ENCODE results near the gene AK1. TPM values are rescaled to one million over a fixed set of nuclear protein-coding genes. Genes with fewer than 3 reads are reported as not detected.
A peak's percentile ranks its signal among the peaks of the same experiment; 100 is the strongest.

AK1 gene
- total RNA-seq, 1 donor from 2014 or later: 185 TPM

GRCh38 chr9:127912882-127913281 lies 35.4 kb upstream of the AK1 start:
- intact Hi-C loops (cut with DNase I): no loop called here
- ATAC-seq (peak; percentile 75 to 81), DNase-seq (peak; percentile 82)
- H3K9me3 ChIP-seq: no peaks in the 10 kb centered on the region
- TF ChIP-seq, protein P1, sequence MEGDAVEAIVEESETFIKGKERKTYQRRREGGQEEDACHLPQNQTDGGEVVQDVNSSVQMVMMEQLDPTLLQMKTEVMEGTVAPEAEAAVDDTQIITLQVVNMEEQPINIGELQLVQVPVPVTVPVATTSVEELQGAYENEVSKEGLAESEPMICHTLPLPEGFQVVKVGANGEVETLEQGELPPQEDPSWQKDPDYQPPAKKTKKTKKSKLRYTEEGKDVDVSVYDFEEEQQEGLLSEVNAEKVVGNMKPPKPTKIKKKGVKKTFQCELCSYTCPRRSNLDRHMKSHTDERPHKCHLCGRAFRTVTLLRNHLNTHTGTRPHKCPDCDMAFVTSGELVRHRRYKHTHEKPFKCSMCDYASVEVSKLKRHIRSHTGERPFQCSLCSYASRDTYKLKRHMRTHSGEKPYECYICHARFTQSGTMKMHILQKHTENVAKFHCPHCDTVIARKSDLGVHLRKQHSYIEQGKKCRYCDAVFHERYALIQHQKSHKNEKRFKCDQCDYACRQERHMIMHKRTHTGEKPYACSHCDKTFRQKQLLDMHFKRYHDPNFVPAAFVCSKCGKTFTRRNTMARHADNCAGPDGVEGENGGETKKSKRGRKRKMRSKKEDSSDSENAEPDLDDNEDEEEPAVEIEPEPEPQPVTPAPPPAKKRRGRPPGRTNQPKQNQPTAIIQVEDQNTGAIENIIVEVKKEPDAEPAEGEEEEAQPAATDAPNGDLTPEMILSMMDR (IDR thresholded peaks at IDR 0.05): no peak
- peaks cover 64% of the 10 kb centered on the region for H3K4me1 ChIP-seq
- no peaks in the 10 kb centered on the region for H3K27me3 ChIP-seq (ENCODE audit: low read depth)
- no peak overlapping the region for H3K27ac ChIP-seq
- H3K4me3 ChIP-seq: no peak overlapping the region
- H3K36me3 ChIP-seq: peaks cover 57% of the 10 kb centered on the region

DNA sequence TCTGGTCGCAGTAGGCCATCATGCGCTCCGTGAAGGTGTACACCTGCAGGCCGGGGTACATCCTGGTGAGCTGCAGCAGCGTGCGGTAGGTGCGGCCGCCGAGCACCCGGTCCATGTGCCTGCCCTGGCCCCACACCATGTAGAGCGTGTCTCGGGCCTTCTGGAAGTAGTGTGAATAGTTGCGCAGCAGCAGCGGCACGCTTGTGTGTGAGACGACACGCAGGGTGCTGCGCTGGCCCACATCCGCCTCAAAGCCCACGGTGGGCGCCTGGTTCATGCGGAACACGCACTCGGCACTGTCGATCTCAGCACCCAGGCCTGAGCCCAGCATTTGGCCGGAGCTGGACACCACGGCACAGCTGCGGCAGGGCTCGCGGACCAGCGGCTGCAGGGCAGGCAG lies 34.8 kb upstream of the AK1 start:
- Histone ChIP-seq H3K27ac (peak overlapping the region; percentile 49), H3K9me3 (no peaks in the 10 kb centered on the region), H3K27me3 (ENCODE audit: low read depth) (no peaks in the 10 kb centered on the region), H3K4me1 (peaks cover 64% of the 10 kb centered on the region), H3K36me3 (peaks cover 59% of the 10 kb centered on the region), H3K4me3 (no peak overlapping the region)
- intact Hi-C loops (cut with DNase I): no loop called here
- ATAC-seq: no peak
- TF ChIP-seq, protein P1 (IDR thresholded peaks at IDR 0.05): no peak
- no peak for DNase-seq

DNA sequence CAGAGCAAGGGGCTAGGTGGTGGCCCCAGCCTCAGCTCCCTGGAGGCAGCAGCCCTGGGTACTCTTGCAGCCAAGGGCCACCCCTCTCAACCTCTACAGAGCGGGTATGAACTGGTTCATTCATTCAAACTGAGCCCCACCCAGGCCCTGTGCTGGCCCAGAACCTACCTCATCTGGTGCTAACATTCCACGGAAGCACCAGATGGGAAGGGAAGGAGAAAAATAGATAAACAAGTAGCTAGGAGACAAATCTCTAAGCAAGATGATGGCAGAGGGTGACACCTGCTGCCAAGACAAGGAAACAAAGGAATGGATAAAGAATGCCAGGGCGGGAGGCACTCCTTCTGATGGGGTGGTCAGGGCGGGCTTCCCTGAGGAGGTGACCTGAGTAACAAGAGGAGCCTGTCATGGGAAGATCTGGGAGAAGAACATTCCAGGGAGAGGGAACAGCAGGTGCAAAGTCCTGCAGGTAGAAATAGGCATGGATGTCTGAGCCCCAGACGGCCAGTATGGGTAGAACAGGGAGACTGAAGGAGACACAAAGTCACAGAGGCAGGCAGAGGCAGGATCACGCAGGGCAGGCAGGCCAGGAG lies 33.2 kb upstream of the AK1 start:
- Histone ChIP-seq H3K36me3 (peaks cover 59% of the 10 kb centered on the region), H3K27me3 (ENCODE audit: low read depth) (no peaks in the 10 kb centered on the region), H3K27ac (peak overlapping the region; percentile 49), H3K4me1 (peaks cover 68% of the 10 kb centered on the region), H3K9me3 (no peaks in the 10 kb centered on the region), H3K4me3 (no peak overlapping the region)
- ATAC-seq (no peak), DNase-seq (no peak)
- TF ChIP-seq, protein P1 (IDR thresholded peaks at IDR 0.05): no peak
- intact Hi-C loops (cut with DNase I): no loop called here

GRCh38 chr9:127909839-127910273 lies 32.4 kb upstream of the AK1 start:
- DNase-seq (no peak), ATAC-seq (no peak)
- intact Hi-C loops (cut with DNase I): no loop called here
- TF ChIP-seq, protein P1 (IDR thresholded peaks at IDR 0.05): no peak
- Histone ChIP-seq H3K27ac (peak overlapping the region; percentile 49), H3K4me3 (no peak overlapping the region), H3K27me3 (ENCODE audit: low read depth) (no peaks in the 10 kb centered on the region), H3K36me3 (peaks cover 59% of the 10 kb centered on the region), H3K9me3 (no peaks in the 10 kb centered on the region), H3K4me1 (peaks cover 68% of the 10 kb centered on the region)

DNA sequence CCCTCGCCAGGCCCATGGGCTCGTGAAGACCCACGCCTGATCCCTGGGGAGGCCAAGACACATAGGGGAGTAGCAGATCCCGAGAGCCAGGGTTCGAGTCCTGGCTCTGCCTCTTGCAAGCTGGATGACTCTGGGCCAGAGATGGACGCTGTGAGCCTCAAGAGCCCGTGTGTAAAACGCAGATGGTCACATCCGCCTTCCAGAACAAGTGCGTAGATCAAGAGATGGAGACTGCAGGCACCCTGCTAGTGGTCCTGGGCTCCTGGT lies 31.1 kb upstream of the AK1 start:
- H3K4me1 ChIP-seq: peaks cover 75% of the 10 kb centered on the region
- H3K36me3 ChIP-seq: peaks cover 54% of the 10 kb centered on the region
- TF ChIP-seq, protein P1 (IDR thresholded peaks at IDR 0.05): no peak
- H3K4me3 ChIP-seq: no peak overlapping the region
- intact Hi-C loops (cut with DNase I): no loop called here
- ATAC-seq: no peak
- H3K27me3 ChIP-seq (ENCODE audit: low read depth): no peaks in the 10 kb centered on the region
- no peak for DNase-seq
- no peak overlapping the region for H3K27ac ChIP-seq
- no peaks in the 10 kb centered on the region for H3K9me3 ChIP-seq

All from lower lobe of right lung (tissue), 2 donors.